Erythroblast (primary cell): ENCODE measurements around the gene TBC1D13.

Experiments used
- DNase-seq, 2 experiments: peaks; one replicate each; lab custom pipeline; 2025; lab: John Stamatoyannopoulos, UW
- GATA1 ChIP-seq: IDR thresholded peaks from 2 replicates; pipeline ENCODE4 v1.6.1; 2011; ENCODE audit warnings: low read depth, mild to moderate bottlenecking, control low read depth, low read length, moderate library complexity
- POLR2A ChIP-seq: IDR thresholded peaks from 2 replicates; pipeline ENCODE4 v1.6.1; 2011; ENCODE audit warnings: mild to moderate bottlenecking, low read length

TBC1D13 gene

GRCh38 chr9:128786681-128787601, at the start of gene TBC1D13:
TSS of gene TBC1D13 (plus strand) at chr9:128787253. CDS start at chr9:128787354, 101 bp downstream.
- DNase-seq, result peak; percentile 93 to 95
- TF ChIP-seq POLR2A (peak; percentile 61), GATA1 (no peak)

GRCh38 chr9:128742401-128742800, 44.7 kb upstream of the TBC1D13 start:
- TF ChIP-seq GATA1, result no peak
- TF ChIP-seq POLR2A, result no peak
- DNase-seq, result no peak

- DNase-seq, result no peak
These were observed 43.6 kb upstream of the TBC1D13 start for GRCh38 chr9:128743421-128743820.

GRCh38 chr9:128747241-128747640, 39.8 kb upstream of the TBC1D13 start:
- no peak for DNase-seq
- TF ChIP-seq POLR2A, result no peak
- TF ChIP-seq GATA1, result no peak

More at GRCh38 chr9:128743421-128743820, 43.6 kb upstream of the TBC1D13 start:
- TF ChIP-seq GATA1 (no peak), POLR2A (no peak)

- no peak for DNase-seq
- TF ChIP-seq POLR2A (no peak), GATA1 (no peak)
These were observed 36.0 kb upstream of the TBC1D13 start for GRCh38 chr9:128750926-128751595.

- TF ChIP-seq POLR2A (no peak), GATA1 (no peak)
- no peak for DNase-seq
These were observed 33.4 kb upstream of the TBC1D13 start for GRCh38 chr9:128753627-128754026.

GRCh38 chr9:128757602-128758001, 29.5 kb upstream of the TBC1D13 start:
- no peak for TF ChIP-seq POLR2A
- TF ChIP-seq GATA1, result no peak
- DNase-seq, result no peak

GRCh38 chr9:128762671-128763449, 24.2 kb upstream of the TBC1D13 start:
- TF ChIP-seq POLR2A (no peak), GATA1 (no peak)
- no peak for DNase-seq

- no peak for DNase-seq
- no peak for TF ChIP-seq GATA1
- no peak for TF ChIP-seq POLR2A
These were observed 22.7 kb upstream of the TBC1D13 start for GRCh38 chr9:128764361-128764760.

GRCh38 chr9:128765499-128765898, 21.6 kb upstream of the TBC1D13 start:
- DNase-seq, result no peak
- TF ChIP-seq POLR2A (no peak), GATA1 (no peak)

- DNase-seq, result peak; percentile 39 to 49
- TF ChIP-seq POLR2A, result no peak
- no peak for TF ChIP-seq GATA1
These were observed 18.4 kb upstream of the TBC1D13 start for GRCh38 chr9:128768606-128769005.

- TF ChIP-seq POLR2A (no peak), GATA1 (no peak)
- DNase-seq, result no peak
These were observed 16.6 kb upstream of the TBC1D13 start for GRCh38 chr9:128770286-128771030.

GRCh38 chr9:128771094-128771721, 15.8 kb upstream of the TBC1D13 start:
- TF ChIP-seq POLR2A, result no peak
- TF ChIP-seq GATA1, result no peak
- peak; percentile 62 to 81 for DNase-seq
